Right lobe of liver (tissue), 4 donors: ENCODE data around the gene CDC42EP5.

Experiments
- CTCF ChIP-seq, 4 donors: fragments of 200-600 bp in 3 of 4; fragments of 450-650 bp in 1 of 4; IDR thresholded peaks; one replicate each; pipeline versions ENCODE4 v1.5.1 to v1.8.0; 2016 to 2022; ENCODE audit warnings: antibody characterized with exemption in 4 of 4, mild to moderate bottlenecking in 2 of 4
- POLR2A ChIP-seq: fragments of 450-650 bp; IDR thresholded peaks from one replicate; pipeline ENCODE4 v1.6.1; 2017; ENCODE audit warnings: antibody characterized with exemption, mild to moderate bottlenecking
- donor health status: DM: no; HTN: no; CAD: no.
- donor health status: DM: no; HTN: no; CAD: no.
- donor health status: DM: no; HTN: yes; CAD: no.

GRCh38 chr19:54425382-54425723, 47.7 kb downstream of the CDC42EP5 start:
- TF ChIP-seq CTCF (IDR thresholded peaks at IDR 0.05) (no peak), POLR2A (no peak)
